HG03039 (cell line): ENCODE measurements around the gene CHRNB2.

Experiments used
- ATAC-seq: cut with Tn5 transposase; IDR thresholded peaks from one replicate; pipeline ENCODE4 v1.9.1; 2021; ENCODE audit warnings: mild to moderate bottlenecking, moderate library complexity; ENCODE audit not compliant: unreplicated experiment

Gene CHRNB2

GRCh38 chr1:154578058-154578418 lies 10.5 kb downstream of the CHRNB2 start:
- no peak for ATAC-seq

DNA sequence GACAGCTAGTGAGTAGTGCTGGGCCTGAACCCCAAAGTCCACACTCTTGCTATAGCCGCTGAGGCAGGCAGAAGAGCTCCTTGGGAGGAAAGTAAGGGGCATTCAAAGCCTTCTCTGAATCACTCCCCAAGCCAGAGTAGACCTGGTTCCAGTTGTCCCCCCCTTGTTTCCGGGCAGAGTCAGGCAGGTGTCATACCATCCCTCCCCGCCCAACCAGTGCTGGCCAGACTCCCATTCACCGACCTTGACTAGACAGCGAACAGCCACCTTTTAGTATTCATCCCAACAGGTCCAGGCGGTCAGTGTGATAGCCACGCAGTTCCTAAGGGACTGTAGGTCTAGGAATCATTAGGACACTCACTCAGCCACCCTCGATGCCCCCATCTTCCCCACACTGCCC lies 11.8 kb downstream of the CHRNB2 start:
- ATAC-seq = no peak

GRCh38 chr1:154581766-154582165 lies 14.2 kb downstream of the CHRNB2 start:
- ATAC-seq = no peak

- no peak for ATAC-seq
Observed at GRCh38 chr1:154582885-154583284, 15.3 kb downstream of the CHRNB2 start.

- no peak for ATAC-seq
Observed at GRCh38 chr1:154583773-154584172, 16.2 kb downstream of the CHRNB2 start.

DNA sequence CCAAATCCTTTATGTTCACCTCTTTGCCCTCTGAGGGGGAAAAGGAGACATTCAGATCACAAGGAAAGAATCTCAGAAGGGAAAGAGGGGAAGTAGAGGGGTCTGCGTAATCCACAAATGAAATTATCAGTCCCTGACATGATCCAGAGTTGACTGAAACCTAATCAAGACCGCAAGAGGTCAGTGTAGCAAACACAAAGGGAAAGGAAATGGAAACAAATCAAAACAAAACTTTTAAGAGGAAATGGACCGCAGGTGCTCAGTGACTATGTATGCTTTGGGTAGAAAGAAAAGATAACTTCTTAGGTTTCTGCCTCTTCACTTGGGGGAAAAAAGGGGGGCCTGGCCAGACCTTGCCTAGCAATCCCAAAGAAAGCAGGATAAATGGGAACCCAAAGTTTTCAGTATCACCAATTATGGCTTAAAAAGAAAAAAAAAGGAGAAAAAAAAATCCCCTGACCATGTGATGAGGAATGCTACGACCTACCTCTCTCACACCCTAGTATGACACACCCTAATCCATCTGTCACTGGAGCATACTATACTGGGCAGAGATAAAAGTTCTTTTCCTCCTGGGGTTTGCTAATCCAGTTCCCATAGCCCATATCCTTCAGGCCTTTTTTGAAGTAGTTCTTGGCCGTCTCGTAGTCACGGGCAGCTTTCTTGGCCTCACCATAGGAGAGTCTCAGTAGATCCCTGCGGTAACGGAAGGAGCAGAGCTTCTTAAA lies 16.9 kb downstream of the CHRNB2 start:
- no peak for ATAC-seq

DNA sequence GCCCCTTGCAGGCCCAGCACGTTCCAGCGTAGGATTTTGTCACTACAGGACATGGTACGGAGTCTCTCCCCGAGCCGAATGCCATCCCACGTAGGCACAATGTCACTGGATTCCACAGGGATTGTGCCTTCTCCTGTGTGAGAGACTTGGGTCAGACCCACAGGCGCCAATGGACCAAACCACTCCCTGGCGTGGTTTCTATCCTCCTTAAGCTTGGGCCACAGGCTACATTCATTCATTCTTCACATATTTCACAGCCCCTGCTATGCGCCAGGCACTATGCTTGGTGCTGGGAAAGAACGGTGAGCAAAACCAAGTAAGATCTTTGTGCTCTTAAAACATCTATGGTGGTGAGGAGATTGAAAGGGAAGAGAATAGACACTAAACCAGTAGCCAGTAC lies 18.7 kb downstream of the CHRNB2 start:
- ATAC-seq = no peak

- ATAC-seq = no peak
Observed at GRCh38 chr1:154586641-154587040, 19.1 kb downstream of the CHRNB2 start.

- no peak for ATAC-seq
Observed at GRCh38 chr1:154589780-154590179, 22.2 kb downstream of the CHRNB2 start.

DNA sequence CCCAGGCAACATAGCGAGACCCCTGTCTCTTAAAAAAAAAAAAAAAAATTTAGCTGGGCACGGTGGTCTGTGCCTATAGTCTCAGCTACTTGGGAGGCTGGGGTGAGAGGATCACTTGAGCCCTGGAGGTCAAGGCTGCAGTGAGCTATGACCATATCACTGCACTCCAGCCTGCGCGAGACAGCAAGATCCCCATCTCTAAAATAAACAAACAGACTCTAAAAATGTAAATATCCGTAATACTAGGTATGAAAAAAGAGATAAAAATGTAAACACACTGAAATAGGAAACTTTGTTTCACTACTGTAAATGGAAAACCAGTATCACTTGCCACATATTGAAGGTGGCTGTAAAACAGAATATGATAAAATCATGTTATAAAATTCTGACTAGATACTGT lies 23.2 kb downstream of the CHRNB2 start:
- ATAC-seq = no peak

DNA sequence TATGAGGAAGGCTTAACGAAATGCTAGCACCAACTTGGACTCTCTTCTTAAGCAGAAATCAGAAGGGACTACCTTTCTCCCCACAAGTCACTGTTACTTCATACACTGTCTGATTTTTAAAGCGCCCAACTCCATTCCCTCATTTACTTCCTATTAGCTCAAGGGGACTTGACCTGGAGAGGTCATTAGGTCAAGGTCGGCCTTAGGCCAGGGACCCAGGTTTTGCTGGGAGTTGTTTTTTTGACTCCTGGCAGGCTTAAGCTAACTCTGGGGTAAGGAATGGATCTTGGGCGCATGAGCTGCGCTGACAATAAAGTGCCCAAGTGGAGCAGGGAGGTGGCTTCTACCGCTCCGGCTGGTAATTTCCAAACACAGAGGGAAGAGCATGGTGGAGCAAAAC lies 23.6 kb downstream of the CHRNB2 start:
- no peak for ATAC-seq

DNA sequence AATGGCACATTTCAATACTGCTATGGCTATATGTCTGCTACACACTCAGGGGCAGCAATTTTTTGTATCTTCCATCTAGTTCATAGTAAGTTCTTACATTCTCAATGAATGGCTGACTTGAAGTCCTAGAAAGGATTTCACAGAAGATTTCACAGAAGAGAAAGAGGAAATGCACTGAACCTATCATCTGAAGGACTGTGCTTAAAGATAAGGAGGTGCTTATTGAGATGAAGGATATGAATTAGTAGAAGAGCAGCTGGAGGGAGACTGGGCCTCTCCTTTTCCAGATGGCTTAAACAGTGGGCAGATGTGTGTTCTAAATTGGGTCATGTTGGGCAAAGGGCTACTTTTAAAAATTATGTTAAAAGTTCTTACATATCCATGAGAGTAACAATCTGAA lies 25.8 kb downstream of the CHRNB2 start:
- no peak for ATAC-seq

DNA sequence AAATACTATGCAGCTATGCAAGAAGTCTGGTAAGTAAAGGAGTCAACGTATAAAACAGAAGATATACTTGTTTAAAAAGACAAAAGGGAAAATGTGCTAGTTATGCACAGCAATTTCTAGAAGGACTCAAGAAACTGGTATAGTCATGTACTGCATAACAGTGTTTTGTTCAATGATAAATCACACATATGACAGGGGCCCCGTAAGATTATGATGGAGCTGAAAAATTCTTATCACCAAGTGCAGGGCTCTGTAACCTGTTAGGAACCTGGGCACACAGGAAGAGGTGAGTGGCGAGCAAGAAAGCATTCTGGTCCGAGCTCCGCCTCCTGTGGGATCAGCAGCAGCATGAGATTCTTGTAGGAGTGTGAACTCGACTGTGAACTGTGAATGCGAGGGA lies 27.2 kb downstream of the CHRNB2 start:
- no peak for ATAC-seq

GRCh38 chr1:154595621-154596020 lies 28.0 kb downstream of the CHRNB2 start:
- no peak for ATAC-seq

DNA sequence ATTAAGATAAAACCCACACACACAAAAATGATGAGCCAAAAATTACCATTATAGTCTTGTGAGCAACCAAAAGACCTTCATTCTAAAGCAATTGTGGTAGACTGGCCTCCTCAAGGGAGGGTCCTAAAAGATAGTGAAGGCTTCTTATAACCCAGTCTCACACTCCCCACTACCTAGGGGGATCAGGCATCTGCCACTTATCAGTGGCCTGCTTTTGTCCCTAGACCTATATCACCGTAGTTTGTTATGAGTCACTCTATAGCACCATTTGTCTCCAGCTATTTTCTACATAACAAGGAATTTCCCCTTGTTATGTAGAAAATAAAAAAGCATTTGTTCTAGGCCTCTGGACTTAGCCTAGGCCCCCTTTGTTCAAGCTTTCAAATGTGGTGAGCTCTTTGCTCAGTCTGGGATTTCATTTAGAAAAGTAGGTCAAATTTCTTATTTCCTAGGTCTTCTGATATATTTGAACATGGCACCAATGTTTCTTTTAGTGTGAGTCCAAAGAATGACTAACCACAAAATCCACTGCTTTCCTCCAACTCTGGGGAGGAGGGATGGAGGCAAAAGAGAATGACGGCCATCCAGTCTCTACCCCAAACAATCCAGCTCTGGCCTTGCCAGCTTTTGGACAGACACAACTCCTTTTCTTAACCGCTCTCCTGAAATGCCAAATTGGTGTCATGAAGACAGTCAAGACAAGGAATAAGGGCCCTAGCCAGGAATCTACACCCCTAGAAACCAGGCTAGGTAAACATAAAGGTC lies 31.5 kb downstream of the CHRNB2 start:
- no peak for ATAC-seq

DNA sequence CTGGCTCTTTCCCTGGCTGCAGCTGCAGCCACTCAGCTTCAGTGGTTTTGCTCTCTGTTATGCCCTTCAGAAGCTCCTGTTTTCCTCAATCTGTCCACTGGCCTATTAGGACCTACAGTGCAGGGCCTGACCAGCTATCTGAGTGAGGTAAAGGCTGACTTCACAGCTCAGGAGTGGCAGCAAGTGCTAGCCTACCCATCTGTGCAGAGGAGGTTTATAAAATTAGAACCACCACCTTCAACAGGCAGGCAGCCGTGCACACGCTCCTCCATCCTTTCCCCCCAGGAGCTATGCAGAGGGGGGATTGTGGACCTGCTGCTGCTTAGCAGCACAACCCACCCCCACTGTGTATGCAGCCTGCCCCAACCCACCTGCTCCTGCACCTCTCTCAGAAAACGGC lies 32.1 kb downstream of the CHRNB2 start:
- no peak for ATAC-seq

DNA sequence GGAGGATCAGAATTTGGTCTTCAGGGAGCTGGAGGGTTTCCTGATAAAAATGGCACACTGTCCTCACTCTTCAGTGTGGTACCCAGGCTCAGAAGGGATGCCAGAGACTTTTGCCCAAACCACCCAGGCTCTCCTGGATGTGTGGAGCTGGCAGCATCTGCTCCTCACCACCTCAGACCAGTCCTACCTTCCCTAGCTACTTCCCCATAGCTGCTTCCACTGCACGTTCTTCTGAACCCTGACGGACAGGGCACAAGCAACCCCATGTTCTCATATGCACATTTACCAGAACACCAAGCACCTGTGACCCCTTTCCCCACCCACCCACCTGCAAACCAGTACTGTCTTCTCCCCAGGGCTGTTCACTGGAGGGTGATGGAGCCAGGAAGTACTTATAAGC lies 35.7 kb downstream of the CHRNB2 start:
- no peak for ATAC-seq

GRCh38 chr1:154605534-154605933 lies 38.0 kb downstream of the CHRNB2 start:
- ATAC-seq = no peak

- ATAC-seq = peak; percentile 9
Observed at GRCh38 chr1:154607106-154607608, 39.6 kb downstream of the CHRNB2 start.

- ATAC-seq = peak; percentile 61
Observed at GRCh38 chr1:154607609-154608396, 40.2 kb downstream of the CHRNB2 start, which contains the start of gene ADAR. TSS of gene ADAR (minus strand) at chr1:154608186. CDS start at chr1:154608006, 180 bp downstream.
